ENCODE results near the gene CHST8.

Gene CHST8

DNA sequence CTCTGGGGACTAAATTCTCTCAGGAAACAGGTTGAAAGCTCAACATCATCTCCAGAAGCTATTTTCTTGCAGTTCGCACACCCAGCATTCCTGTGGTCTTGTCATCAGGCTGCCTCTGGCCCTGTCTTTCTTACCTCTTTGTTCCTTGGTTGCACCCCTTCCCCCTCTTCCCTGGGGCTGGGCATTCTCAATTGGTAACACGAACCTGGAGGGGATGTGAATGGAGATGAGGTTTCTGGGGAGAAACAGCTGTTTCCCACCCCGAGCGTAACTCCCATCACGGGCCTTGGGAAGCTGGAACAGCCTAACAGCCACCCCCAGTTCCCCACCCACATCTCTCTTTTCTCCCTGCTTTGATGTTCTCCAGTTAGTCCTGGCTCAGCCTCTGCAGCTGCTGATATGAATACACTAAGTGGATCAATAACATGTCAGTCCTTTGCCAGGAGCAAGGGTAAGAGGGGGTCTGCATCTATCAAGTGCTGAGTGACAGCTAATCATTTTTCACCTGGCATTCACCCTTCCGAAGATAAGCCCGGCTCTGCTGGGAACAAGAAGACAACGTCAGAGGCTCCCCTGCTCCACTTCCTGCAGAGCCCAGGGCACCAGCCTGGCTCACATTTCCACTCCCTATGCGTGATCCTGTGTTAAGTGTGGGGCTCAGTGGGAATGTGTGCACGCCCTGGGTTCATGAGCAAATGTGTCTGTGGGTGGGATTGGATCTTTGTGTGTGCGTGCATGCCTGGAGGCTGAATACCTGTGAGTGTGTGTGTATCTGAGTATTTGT, 100.9 kb downstream of the CHST8 start:
- DNase-seq (ENCODE audit: low spot score), result no peak
- in situ Hi-C loops (cut with MboI; ENCODE audit: low sequenced_read_pairs, unreplicated experiment), result no loop called here
- TF ChIP-seq, protein P1, sequence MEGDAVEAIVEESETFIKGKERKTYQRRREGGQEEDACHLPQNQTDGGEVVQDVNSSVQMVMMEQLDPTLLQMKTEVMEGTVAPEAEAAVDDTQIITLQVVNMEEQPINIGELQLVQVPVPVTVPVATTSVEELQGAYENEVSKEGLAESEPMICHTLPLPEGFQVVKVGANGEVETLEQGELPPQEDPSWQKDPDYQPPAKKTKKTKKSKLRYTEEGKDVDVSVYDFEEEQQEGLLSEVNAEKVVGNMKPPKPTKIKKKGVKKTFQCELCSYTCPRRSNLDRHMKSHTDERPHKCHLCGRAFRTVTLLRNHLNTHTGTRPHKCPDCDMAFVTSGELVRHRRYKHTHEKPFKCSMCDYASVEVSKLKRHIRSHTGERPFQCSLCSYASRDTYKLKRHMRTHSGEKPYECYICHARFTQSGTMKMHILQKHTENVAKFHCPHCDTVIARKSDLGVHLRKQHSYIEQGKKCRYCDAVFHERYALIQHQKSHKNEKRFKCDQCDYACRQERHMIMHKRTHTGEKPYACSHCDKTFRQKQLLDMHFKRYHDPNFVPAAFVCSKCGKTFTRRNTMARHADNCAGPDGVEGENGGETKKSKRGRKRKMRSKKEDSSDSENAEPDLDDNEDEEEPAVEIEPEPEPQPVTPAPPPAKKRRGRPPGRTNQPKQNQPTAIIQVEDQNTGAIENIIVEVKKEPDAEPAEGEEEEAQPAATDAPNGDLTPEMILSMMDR (IDR thresholded peaks at IDR 0.05; ENCODE audit: borderline replicate concordance, control extremely low read depth, extremely low read depth, insufficient read depth, missing control alignments), result no peak

DNA sequence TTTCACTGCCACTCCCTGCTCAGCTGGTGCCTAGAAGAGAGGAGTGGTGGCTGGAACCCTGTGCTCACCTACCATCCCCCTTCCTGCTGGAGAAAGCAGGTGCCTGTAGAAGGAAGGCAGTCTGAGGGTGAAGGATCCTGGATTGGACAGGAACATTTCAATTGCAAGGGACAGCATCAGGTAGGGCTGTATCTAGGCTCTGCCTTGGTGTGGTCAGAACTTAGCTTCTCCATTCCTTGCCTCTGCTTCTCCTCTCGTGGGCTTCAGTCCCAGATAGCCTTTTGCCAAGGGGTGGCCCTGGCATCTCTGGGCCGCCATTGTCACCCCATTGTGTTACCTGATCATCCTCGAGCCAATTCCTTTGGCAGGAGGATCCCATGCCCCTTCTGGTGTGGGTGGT, 101.8 kb downstream of the CHST8 start:
- TF ChIP-seq, protein P1 (IDR thresholded peaks at IDR 0.05; ENCODE audit: borderline replicate concordance, control extremely low read depth, extremely low read depth, insufficient read depth, missing control alignments), result no peak
- DNase-seq (ENCODE audit: low spot score), result no peak
- in situ Hi-C loops (cut with MboI; ENCODE audit: low sequenced_read_pairs, unreplicated experiment), result no loop called here

DNA sequence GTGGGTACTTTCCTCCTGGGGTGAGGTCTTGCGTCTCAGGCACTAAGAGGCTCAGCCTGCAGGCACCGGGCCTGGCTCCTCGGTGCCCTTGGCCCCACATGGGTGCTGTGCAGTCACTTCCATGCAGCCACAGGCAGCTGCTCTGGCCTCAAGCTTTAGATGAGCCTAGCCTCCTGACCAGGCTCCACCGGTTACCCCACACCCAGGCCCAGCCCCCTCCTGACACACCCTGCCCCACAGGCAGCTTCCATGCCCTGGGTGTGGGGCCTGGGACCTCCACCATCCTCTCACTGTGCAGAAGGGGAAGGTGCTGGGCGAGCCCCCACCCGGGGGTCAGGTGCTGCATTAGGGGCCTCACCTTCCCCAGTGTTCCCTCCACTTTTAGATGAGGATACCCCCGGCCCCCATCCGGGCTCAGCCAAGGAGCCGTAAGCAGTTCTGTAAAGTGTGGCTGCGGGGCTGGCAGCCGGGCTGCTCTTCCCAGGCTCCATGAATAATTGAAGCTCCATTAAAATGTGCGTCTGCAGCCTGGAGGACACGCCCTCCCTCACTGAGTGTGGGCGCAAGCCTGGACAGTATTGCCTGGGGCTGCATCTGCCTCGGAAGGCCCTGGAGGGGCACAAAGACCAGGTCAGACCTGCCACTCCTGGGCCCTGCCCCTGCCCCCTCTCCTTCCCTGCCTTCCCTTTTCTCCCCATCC, 102.4 kb downstream of the CHST8 start:
- no peak for DNase-seq (ENCODE audit: low spot score)
- TF ChIP-seq, protein P1 (IDR thresholded peaks at IDR 0.05; ENCODE audit: borderline replicate concordance, control extremely low read depth, extremely low read depth, insufficient read depth, missing control alignments), result no peak
- in situ Hi-C loops (cut with MboI; ENCODE audit: low sequenced_read_pairs, unreplicated experiment), result no loop called here

DNA sequence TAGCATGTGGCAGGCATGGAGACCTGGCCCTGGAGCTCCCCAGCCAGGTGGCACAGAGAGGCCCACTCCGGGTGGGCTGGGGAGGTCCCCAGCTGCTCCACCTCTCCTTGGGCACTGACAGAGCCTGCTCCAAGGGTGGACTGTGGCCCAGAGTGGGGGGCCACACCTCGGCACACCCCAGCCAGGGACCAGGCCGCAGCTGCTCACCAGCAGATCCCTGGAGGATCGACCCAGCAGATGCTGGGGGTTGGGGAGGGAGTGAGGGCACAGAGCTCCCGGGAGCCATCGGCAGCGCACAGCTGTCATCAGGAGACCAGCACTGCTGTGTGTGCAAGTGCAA, 102.9 kb downstream of the CHST8 start:
- in situ Hi-C loops (cut with MboI; ENCODE audit: low sequenced_read_pairs, unreplicated experiment), result no loop called here

DNA sequence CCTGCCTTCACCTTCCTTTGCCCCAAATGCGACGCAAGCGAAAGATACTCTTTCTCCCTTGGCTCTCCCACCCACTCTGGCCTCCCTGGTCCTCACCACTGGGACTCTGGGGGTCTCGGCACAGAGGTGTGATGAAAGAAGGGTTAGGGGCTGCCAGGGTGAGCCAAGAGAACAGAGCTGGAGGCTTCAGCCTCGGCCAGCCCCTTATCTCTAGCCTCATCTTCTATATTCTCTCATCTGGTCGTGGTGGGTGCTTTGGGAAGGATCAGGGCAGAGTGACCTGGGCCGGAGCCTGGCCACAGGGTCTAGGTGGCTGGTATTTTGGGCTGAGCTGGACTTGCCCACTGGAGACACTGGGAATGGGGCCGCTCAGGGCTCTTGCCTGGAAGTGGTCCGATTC, 103.8 kb downstream of the CHST8 start:
- TF ChIP-seq, protein P1 (IDR thresholded peaks at IDR 0.05; ENCODE audit: borderline replicate concordance, control extremely low read depth, extremely low read depth, insufficient read depth, missing control alignments), result no peak
- in situ Hi-C loops (cut with MboI; ENCODE audit: low sequenced_read_pairs, unreplicated experiment), result no loop called here
- no peak for DNase-seq (ENCODE audit: low spot score)

More for the DNA sequence above, 102.9 kb downstream of the CHST8 start:
- no peak for DNase-seq (ENCODE audit: low spot score)
- TF ChIP-seq, protein P1 (IDR thresholded peaks at IDR 0.05; ENCODE audit: borderline replicate concordance, control extremely low read depth, extremely low read depth, insufficient read depth, missing control alignments), result no peak

GRCh38 chr19:33726756-33727155, 105.0 kb downstream of the CHST8 start:
- in situ Hi-C loops (cut with MboI; ENCODE audit: low sequenced_read_pairs, unreplicated experiment), result no loop called here
- TF ChIP-seq, protein P1 (IDR thresholded peaks at IDR 0.05; ENCODE audit: borderline replicate concordance, control extremely low read depth, extremely low read depth, insufficient read depth, missing control alignments), result no peak
- no peak for DNase-seq (ENCODE audit: low spot score)

Data from GM13976 (cell line).